GM12874 (cell line): ENCODE measurements around the gene SPTSSA.

Experiments
- TF ChIP-seq, protein P1 (sequence below): IDR thresholded peaks from 2 replicates; pipeline ENCODE4 v1.5.1; 2011; ENCODE audit warnings: low read depth, mild to moderate bottlenecking, control low read depth, low read length, moderate library complexity; ENCODE audit not compliant: insufficient read depth

The SPTSSA gene

GRCh38 chr14:34463598-34463961, 1.5 kb upstream of the SPTSSA start:
- TF ChIP-seq, protein P1, sequence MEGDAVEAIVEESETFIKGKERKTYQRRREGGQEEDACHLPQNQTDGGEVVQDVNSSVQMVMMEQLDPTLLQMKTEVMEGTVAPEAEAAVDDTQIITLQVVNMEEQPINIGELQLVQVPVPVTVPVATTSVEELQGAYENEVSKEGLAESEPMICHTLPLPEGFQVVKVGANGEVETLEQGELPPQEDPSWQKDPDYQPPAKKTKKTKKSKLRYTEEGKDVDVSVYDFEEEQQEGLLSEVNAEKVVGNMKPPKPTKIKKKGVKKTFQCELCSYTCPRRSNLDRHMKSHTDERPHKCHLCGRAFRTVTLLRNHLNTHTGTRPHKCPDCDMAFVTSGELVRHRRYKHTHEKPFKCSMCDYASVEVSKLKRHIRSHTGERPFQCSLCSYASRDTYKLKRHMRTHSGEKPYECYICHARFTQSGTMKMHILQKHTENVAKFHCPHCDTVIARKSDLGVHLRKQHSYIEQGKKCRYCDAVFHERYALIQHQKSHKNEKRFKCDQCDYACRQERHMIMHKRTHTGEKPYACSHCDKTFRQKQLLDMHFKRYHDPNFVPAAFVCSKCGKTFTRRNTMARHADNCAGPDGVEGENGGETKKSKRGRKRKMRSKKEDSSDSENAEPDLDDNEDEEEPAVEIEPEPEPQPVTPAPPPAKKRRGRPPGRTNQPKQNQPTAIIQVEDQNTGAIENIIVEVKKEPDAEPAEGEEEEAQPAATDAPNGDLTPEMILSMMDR: no peak

GRCh38 chr14:34461334-34462131, 507 bp downstream of the SPTSSA start:
- TF ChIP-seq, protein P1: no peak

DNA sequence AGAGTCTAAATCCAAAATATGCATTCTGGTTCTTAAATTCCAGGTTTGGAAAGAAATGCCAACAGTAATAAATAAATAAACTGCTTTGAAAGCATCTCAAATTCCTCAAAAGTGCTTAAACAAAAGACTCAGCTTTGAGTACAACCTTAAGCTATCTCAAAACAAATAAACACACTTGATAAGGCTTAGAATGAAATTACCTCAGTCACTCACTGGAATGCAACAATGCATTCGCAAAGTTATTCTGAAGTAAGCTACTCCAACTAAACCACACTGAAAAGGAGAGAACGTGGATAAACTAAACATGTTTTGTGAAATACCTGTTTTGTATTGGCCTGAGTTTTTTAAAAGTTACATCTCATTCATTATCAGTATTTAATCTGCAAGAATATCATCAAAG, 1.2 kb downstream of the SPTSSA start:
- TF ChIP-seq, protein P1: no peak

DNA sequence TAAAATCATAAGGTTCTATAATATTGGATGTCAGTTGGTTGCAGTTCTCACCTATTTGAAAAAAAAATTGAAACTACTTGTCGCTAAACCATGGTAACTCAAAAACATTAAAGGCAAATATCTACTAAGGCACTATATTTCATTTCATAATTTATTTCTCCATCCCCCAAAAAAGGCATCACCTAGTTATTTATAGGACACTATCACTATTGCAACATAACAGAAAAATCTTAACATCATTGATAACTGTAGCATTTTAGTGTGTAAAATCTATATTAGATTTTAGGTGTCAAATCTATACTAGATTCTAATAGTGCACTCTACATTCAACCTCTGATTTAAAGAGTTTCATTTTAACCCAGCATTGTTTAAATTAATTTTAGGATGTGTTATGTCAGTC, 1.7 kb downstream of the SPTSSA start:
- TF ChIP-seq, protein P1: no peak

DNA sequence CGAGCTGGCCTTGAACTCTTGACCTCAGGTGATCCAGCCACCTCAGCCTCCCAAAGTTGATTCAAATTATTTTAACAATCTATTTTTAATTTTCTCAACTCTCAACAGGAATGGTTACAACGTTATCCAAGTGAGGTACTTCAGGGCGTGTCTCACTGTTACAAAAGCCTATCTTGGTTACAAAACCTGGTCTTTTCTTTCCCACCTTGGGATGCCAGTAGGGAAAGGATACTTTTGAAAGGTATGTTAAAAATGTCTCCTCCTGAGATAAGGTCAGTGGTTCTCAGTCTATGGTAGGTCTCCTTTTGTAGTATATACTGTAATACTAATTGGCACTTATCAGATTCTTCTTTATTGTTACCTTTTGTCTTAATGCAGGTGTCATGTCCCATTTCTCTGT, 4.9 kb downstream of the SPTSSA start:
- TF ChIP-seq, protein P1: no peak

GRCh38 chr14:34453226-34453625, 8.8 kb downstream of the SPTSSA start:
- TF ChIP-seq, protein P1: no peak

DNA sequence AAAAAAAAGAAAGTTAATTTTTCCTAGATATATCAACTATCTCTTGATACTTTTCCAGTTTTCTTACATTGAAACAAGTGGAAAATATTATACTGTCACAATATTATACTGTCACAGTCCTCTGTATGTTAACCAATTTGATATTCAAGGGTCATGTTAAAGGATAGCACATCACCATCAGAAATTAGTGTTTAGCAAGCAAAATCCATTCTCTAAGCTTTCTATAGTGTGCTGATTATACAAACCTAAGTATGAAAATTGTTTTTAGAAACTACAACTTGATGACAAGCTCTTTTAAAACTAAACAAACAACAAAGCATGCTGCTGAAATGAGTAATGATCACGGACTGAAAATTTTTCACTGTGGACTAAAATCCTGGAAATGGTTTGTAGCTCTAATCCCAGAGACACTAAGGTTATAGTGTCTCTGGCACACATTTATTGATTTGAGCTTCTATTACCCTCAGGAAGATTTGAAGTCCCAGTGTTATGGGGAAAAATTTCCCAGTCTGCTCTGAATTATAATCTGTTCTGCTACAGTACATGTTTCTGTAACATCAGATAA, 9.7 kb downstream of the SPTSSA start:
- TF ChIP-seq, protein P1: no peak
